Amygdala (tissue), 56 donors: ENCODE data around the gene SNAPC5.
A peak's percentile ranks its signal among the peaks of the same experiment; 100 is the strongest.
"Not testable (repeated sequence)": the region's sequence is repeated elsewhere in the genome, so short reads cannot be mapped to it uniquely, and the experiment has no call there.

Experiments used
- DNase-seq, 56 donors: peaks; one replicate each; lab custom pipeline; 2025; lab: John Stamatoyannopoulos, UW

The SNAPC5 gene

GRCh38 chr15:66461294-66461693 is 36.3 kb downstream of the SNAPC5 start:
- not testable (repeated sequence) for DNase-seq

- no peak for DNase-seq
Observed at GRCh38 chr15:66459818-66460615, 37.5 kb downstream of the SNAPC5 start.

GRCh38 chr15:66456211-66456610 is 41.4 kb downstream of the SNAPC5 start:
- DNase-seq, result no peak

GRCh38 chr15:66454143-66454542 is 43.4 kb downstream of the SNAPC5 start:
- DNase-seq, result no peak

GRCh38 chr15:66452971-66453580 is 44.5 kb downstream of the SNAPC5 start:
- peak in 7 of 56 donors; percentile 3 to 30 (median 12) for DNase-seq

- no peak for DNase-seq
Observed at GRCh38 chr15:66452420-66452819, 45.1 kb downstream of the SNAPC5 start.
